SK-N-SH (cell line): Measurements from ENCODE around the gene OR9Q1.

Experiments
- ELF1 ChIP-seq: IDR thresholded peaks from 2 replicates; pipeline ENCODE4 v1.4.0; 2012
- EP300 ChIP-seq, 2 experiments: IDR thresholded peaks; 2 replicates each; pipeline versions ENCODE4 v1.4.0 to v1.6.1; 2012; ENCODE audit warnings: borderline replicate concordance in 1 of 2, low read depth in 1 of 2, low read length in 1 of 2
- FOXM1 ChIP-seq: IDR thresholded peaks from 2 replicates; pipeline ENCODE4 v1.4.0; 2012; ENCODE audit warnings: low read depth, mild to moderate bottlenecking
- GABPA ChIP-seq: IDR thresholded peaks from 2 replicates; pipeline ENCODE4 v1.4.0; 2012; ENCODE audit warnings: low read depth, mild to moderate bottlenecking
- MXI1 ChIP-seq: IDR thresholded peaks from 2 replicates; pipeline ENCODE4 v1.6.1; 2012; ENCODE audit warnings: mild to moderate bottlenecking, low read depth, low read length, improper control_type of control experiment
- POLR2AphosphoS5 ChIP-seq: IDR thresholded peaks from 2 replicates; pipeline ENCODE4 v1.6.1; 2012; ENCODE audit warnings: low read depth, low read length
- RCOR1 ChIP-seq: fragments of 150-350 bp; IDR thresholded peaks from 2 replicates; pipeline ENCODE4 v1.6.1; 2017; ENCODE audit warnings: antibody characterized with exemption, low read length
- TEAD4 ChIP-seq: IDR thresholded peaks from 2 replicates; pipeline ENCODE4 v1.4.0; 2012; ENCODE audit warnings: mild to moderate bottlenecking, borderline replicate concordance; ENCODE audit not compliant: insufficient read depth
- YY1 ChIP-seq: IDR thresholded peaks from 2 replicates; pipeline ENCODE4 v1.4.0; 2012; ENCODE audit warnings: low read depth, mild to moderate bottlenecking
- TF ChIP-seq, protein P1 (sequence below): IDR thresholded peaks from 2 replicates; pipeline ENCODE4 v1.4.0; 2012; ENCODE audit warnings: low read depth
- TF ChIP-seq, protein P2 (sequence below): fragments of 200-600 bp; sonication (generic); IDR thresholded peaks from 2 replicates; pipeline ENCODE4 v1.6.1; 2017; ENCODE audit warnings: antibody characterized with exemption, mild to moderate bottlenecking, moderate library complexity
- TF ChIP-seq, protein P3 (sequence below): fragments of 150-350 bp; IDR thresholded peaks from 2 replicates; pipeline ENCODE4 v1.6.1; 2017; ENCODE audit warnings: antibody characterized with exemption, low read length, low read depth, borderline replicate concordance
- TF ChIP-seq, protein P4 (sequence below): IDR thresholded peaks from 2 replicates; pipeline ENCODE4 v1.4.0; 2012; ENCODE audit warnings: low read depth, borderline replicate concordance

DNA sequence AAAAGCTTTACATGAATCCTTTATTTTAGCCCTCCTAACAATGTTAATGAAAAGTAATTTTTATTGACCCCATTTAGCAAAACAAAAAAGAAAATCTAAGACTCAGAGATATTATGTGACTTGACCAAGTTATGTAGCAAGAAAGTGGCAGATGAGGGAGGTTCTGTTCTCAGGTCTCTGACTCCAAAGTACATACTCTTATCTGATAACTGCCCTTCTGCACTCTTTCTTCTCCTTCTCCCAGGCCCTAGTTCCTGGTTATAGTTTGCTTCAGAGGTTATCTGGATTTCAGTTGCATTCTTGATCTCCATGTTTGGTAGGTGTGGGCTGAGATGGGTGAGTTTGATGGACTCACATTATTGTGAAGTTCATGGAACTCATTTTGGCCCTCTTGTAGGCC lies 169.7 kb downstream of the OR9Q1 start:
- no peak for TF ChIP-seq EP300 (IDR thresholded peaks at IDR 0.05; ENCODE audit: borderline replicate concordance in 1 of 2, low read depth in 1 of 2, low read length in 1 of 2)
- TF ChIP-seq, protein P1, sequence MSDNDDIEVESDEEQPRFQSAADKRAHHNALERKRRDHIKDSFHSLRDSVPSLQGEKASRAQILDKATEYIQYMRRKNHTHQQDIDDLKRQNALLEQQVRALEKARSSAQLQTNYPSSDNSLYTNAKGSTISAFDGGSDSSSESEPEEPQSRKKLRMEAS: no peak
- TF ChIP-seq ELF1: no peak
- TF ChIP-seq, protein P2, sequence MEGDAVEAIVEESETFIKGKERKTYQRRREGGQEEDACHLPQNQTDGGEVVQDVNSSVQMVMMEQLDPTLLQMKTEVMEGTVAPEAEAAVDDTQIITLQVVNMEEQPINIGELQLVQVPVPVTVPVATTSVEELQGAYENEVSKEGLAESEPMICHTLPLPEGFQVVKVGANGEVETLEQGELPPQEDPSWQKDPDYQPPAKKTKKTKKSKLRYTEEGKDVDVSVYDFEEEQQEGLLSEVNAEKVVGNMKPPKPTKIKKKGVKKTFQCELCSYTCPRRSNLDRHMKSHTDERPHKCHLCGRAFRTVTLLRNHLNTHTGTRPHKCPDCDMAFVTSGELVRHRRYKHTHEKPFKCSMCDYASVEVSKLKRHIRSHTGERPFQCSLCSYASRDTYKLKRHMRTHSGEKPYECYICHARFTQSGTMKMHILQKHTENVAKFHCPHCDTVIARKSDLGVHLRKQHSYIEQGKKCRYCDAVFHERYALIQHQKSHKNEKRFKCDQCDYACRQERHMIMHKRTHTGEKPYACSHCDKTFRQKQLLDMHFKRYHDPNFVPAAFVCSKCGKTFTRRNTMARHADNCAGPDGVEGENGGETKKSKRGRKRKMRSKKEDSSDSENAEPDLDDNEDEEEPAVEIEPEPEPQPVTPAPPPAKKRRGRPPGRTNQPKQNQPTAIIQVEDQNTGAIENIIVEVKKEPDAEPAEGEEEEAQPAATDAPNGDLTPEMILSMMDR: no peak
- TF ChIP-seq TEAD4: no peak
- TF ChIP-seq GABPA: no peak
- no peak for TF ChIP-seq YY1
- no peak for TF ChIP-seq POLR2AphosphoS5
- no peak for TF ChIP-seq FOXM1
- no peak for TF ChIP-seq MXI1
- TF ChIP-seq RCOR1: no peak
- TF ChIP-seq, protein P3, sequence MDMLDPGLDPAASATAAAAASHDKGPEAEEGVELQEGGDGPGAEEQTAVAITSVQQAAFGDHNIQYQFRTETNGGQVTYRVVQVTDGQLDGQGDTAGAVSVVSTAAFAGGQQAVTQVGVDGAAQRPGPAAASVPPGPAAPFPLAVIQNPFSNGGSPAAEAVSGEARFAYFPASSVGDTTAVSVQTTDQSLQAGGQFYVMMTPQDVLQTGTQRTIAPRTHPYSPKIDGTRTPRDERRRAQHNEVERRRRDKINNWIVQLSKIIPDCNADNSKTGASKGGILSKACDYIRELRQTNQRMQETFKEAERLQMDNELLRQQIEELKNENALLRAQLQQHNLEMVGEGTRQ: no peak
- TF ChIP-seq, protein P4, sequence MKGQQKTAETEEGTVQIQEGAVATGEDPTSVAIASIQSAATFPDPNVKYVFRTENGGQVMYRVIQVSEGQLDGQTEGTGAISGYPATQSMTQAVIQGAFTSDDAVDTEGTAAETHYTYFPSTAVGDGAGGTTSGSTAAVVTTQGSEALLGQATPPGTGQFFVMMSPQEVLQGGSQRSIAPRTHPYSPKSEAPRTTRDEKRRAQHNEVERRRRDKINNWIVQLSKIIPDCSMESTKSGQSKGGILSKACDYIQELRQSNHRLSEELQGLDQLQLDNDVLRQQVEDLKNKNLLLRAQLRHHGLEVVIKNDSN: no peak
